ENCODE data around the gene CEACAM4.
"Not testable (repeated sequence)": the region's sequence is repeated elsewhere in the genome, so short reads cannot be mapped to it uniquely, and the experiment has no call there.

CEACAM4 gene

GRCh38 chr19:41626877-41627276 lies at the start of gene CEACAM4:
Gene CEACAM4, minus strand, starts transcription at chr19:41627074. Its CDS starts 111 bp downstream, at chr19:41626963.
- no peak for DNase-seq (ENCODE audit: low spot score)
- TF ChIP-seq, protein P1, sequence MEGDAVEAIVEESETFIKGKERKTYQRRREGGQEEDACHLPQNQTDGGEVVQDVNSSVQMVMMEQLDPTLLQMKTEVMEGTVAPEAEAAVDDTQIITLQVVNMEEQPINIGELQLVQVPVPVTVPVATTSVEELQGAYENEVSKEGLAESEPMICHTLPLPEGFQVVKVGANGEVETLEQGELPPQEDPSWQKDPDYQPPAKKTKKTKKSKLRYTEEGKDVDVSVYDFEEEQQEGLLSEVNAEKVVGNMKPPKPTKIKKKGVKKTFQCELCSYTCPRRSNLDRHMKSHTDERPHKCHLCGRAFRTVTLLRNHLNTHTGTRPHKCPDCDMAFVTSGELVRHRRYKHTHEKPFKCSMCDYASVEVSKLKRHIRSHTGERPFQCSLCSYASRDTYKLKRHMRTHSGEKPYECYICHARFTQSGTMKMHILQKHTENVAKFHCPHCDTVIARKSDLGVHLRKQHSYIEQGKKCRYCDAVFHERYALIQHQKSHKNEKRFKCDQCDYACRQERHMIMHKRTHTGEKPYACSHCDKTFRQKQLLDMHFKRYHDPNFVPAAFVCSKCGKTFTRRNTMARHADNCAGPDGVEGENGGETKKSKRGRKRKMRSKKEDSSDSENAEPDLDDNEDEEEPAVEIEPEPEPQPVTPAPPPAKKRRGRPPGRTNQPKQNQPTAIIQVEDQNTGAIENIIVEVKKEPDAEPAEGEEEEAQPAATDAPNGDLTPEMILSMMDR (IDR thresholded peaks at IDR 0.05; ENCODE audit: extremely low read depth, missing control alignments) = no peak

DNA sequence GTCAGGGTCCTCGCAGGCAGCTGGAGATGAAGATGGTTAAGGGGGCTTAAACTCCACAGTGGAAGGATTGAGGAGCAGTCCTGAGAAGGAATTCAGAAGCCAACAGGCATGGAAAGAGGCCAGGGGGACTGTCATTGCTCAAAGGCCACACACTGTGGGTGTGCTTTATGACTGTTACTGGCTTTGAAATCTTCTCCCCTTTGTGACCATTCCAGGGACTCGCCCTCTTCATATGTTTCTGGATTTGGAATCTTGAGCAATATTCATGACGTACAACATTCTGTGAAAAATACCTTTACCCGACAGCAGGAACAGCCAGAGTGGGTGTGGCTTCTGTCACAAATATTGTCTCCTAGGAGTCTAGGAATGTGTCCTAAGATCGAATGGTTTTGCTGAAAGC lies 44.6 kb upstream of the CEACAM4 start:
- DNase-seq (ENCODE audit: low spot score) = no peak
- TF ChIP-seq, protein P1 (IDR thresholded peaks at IDR 0.05; ENCODE audit: extremely low read depth, missing control alignments) = no peak

DNA sequence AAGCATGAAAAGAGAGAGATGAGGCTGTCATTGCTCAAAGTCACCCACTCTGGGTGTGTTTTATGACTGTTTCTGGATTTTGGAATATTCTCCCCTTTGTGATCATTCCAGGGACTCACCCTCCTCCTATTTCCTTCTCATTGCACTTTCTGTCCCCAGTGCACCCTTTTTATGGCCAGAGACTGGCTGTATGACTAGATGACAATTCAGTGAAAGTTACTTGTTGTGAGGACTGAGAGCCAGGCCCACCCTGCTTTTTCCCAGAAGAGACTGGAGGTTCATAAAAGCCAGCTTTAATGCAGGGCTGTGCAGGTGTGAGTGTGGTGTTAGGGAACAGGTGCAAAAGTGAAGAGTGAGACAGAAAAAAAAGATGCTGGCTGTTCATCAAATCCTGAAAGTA lies 43.9 kb upstream of the CEACAM4 start:
- TF ChIP-seq, protein P1 (IDR thresholded peaks at IDR 0.05; ENCODE audit: extremely low read depth, missing control alignments) = no peak
- no peak for DNase-seq (ENCODE audit: low spot score)

GRCh38 chr19:41668315-41668714 lies 41.4 kb upstream of the CEACAM4 start:
- no peak for DNase-seq (ENCODE audit: low spot score)
- TF ChIP-seq, protein P1 (IDR thresholded peaks at IDR 0.05; ENCODE audit: extremely low read depth, missing control alignments) = no peak

GRCh38 chr19:41666075-41666474 lies 39.2 kb upstream of the CEACAM4 start:
- no peak for DNase-seq (ENCODE audit: low spot score)
- TF ChIP-seq, protein P1 (IDR thresholded peaks at IDR 0.05; ENCODE audit: extremely low read depth, missing control alignments) = no peak

DNA sequence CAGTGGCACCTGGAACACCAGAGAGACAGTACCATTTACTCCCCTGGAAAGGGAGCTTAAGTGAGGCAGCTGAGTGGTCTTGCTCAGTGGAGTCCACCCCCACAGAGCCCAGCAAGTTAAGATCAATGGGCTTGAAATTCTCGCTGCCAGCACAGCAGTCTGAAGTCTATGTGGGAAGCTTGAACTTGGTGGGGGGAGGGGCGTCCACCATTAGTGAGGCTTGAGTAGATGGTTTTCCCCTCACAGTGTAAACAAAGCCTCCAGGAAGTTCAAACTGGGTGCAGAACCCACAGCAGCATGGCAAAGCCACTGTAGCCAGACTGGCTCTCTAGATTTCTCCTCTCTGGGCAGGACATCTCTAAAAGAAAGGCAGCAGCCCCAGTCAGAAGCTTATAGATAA lies 30.3 kb upstream of the CEACAM4 start:
- TF ChIP-seq, protein P1 (IDR thresholded peaks at IDR 0.05; ENCODE audit: extremely low read depth, missing control alignments) = no peak
- DNase-seq (ENCODE audit: low spot score) = no peak

- DNase-seq (ENCODE audit: low spot score) = not testable (repeated sequence)
Observed at GRCh38 chr19:41656756-41657155, 29.9 kb upstream of the CEACAM4 start.

GRCh38 chr19:41652250-41652649 lies 25.4 kb upstream of the CEACAM4 start:
- no peak for DNase-seq (ENCODE audit: low spot score)
- TF ChIP-seq, protein P1 (IDR thresholded peaks at IDR 0.05; ENCODE audit: extremely low read depth, missing control alignments) = no peak
